GM12878 (cell line): ENCODE data around the gene KIAA0319L. TPM values are rescaled to one million over a fixed set of nuclear protein-coding genes. Genes with fewer than 3 reads are reported as not detected.

ENCODE experiments used
- ATAC-seq: fragments of 200-7000 bp; cut with Tn5 transposase; 3 replicates; pipeline ENCODE4 v1.9.1; 2020; ENCODE audit warnings: mild to moderate bottlenecking, moderate library complexity
- BruUV-seq: library from RNA; stranded (reverse); fragments of 400-500 nt; replicated peaks from 2 replicates; lab custom pipeline; 2021; lab: Mats Ljungman, UMichigan
- CTCF ChIA-PET: fragments of 300-600 bp; sonication (Branson Sonifier 250); formaldehyde crosslinking; extraction: SDS; loops from one replicate; lab custom pipeline; 2021; ENCODE audit warnings: inconsistent platforms; lab: Yijun Ruan, JAX
- POLR2A ChIA-PET: fragments of 350-600 bp; formaldehyde crosslinking; extraction: SDS; loops from one replicate; lab custom pipeline; 2021; ENCODE audit warnings: inconsistent platforms; lab: Charles Lee
- RAD21 ChIA-PET: fragments of 300-600 bp; sonication (Branson Sonifier 250); formaldehyde crosslinking; loops from one replicate; lab custom pipeline; 2023; ENCODE audit warnings: antibody characterized with exemption; ENCODE audit not compliant: unreplicated experiment; lab: Charles Lee
- SMC1A ChIA-PET: fragments of 300-600 bp; sonication (Branson Sonifier 250); formaldehyde crosslinking; loops from one replicate; lab custom pipeline; 2023; ENCODE audit not compliant: unreplicated experiment, uncharacterized antibody; lab: Charles Lee
- DNase-seq: peaks from one replicate; pipeline ENCODE4 v3.0.0-alpha.2; 2011; ENCODE audit warnings: low read depth, low spot score
- FAIRE-seq: peaks from 3 replicates; lab custom pipeline; 2011; peaks lifted over from hg19 to GRCh38; lab: Jason Lieb, UNC
- H2AFZ ChIP-seq: 2 replicates; pipeline ENCODE4 v1.6.0; 2011; ENCODE audit warnings: low read depth, low read length, control low read depth; ENCODE audit not compliant: control insufficient read depth
- H3K27ac ChIP-seq: 2 replicates; pipeline ENCODE4 v1.5.1; 2011; ENCODE audit warnings: control low read depth; ENCODE audit not compliant: control insufficient read depth, insufficient read depth
- H3K27me3 ChIP-seq, 2 experiments: replicated peaks in 1 of 2; 2 replicates each; pipeline versions ENCODE4 v1.6.0 to v1.6.1; 2011; ENCODE audit warnings: low read length in 1 of 2; ENCODE audit not compliant: control insufficient read depth in 2 of 2, insufficient read depth in 2 of 2
- H3K36me3 ChIP-seq, 2 experiments: 2 replicates each; pipeline ENCODE4 v1.5.1; 2011; ENCODE audit warnings: low read length in 1 of 2; ENCODE audit not compliant: control insufficient read depth in 2 of 2, insufficient read depth in 2 of 2
- H3K4me1 ChIP-seq: 2 replicates; pipeline ENCODE4 v1.6.1; 2011; ENCODE audit warnings: mild to moderate bottlenecking, low read length, moderate library complexity, mixed read lengths; ENCODE audit not compliant: control insufficient read depth, insufficient read depth
- H3K4me2 ChIP-seq: 2 replicates; pipeline ENCODE4 v1.6.0; 2011; ENCODE audit warnings: control low read depth; ENCODE audit not compliant: control insufficient read depth, insufficient read depth
- H3K4me3 ChIP-seq: fragments of 200-600 bp; sonication (generic); 2 replicates; pipeline ENCODE4 v1.5.1; 2016
- H3K79me2 ChIP-seq: 2 replicates; pipeline ENCODE4 v1.6.0; 2011; ENCODE audit warnings: low read length; ENCODE audit not compliant: control insufficient read depth, insufficient read depth
- H3K9ac ChIP-seq: 2 replicates; pipeline ENCODE4 v1.8.0; 2011; ENCODE audit warnings: low read length, control low read depth, mixed read lengths; ENCODE audit not compliant: control insufficient read depth, insufficient read depth
- H3K9me3 ChIP-seq: replicated peaks from 3 replicates; pipeline ENCODE4 v1.5.1; 2011; ENCODE audit warnings: mild to moderate bottlenecking, low read length; ENCODE audit not compliant: control insufficient read depth, insufficient read depth
- H4K20me1 ChIP-seq: 2 replicates; pipeline ENCODE4 v1.6.0; 2011; ENCODE audit not compliant: control insufficient read depth, insufficient read depth
- BACH1 ChIP-seq: fragments of 450-650 bp; IDR thresholded peaks from 2 replicates; pipeline ENCODE4 v1.6.1; 2017; ENCODE audit warnings: mild to moderate bottlenecking, borderline replicate concordance
- BCL11A ChIP-seq: IDR thresholded peaks from 2 replicates; pipeline ENCODE4 v1.6.1; 2011; ENCODE audit warnings: low read depth, low read length
- PKNOX1 ChIP-seq: fragments of 450-650 bp; IDR thresholded peaks from 2 replicates; pipeline ENCODE4 v1.6.1; 2016; ENCODE audit warnings: mild to moderate bottlenecking
- POLR2A ChIP-seq: IDR thresholded peaks from 2 replicates; pipeline ENCODE4 v1.6.1; 2011; ENCODE audit warnings: low read depth, mild to moderate bottlenecking, low read length
- POU2F2 ChIP-seq: IDR thresholded peaks from 3 replicates; pipeline ENCODE4 v1.6.1; 2011; ENCODE audit warnings: low read depth, mild to moderate bottlenecking, low read length, borderline replicate concordance
- RAD51 ChIP-seq: fragments of 450-650 bp; IDR thresholded peaks from 2 replicates; pipeline ENCODE4 v1.6.1; 2016; ENCODE audit warnings: moderate library complexity, mild to moderate bottlenecking, inconsistent platforms
- SREBF1 ChIP-seq: IDR thresholded peaks from 2 replicates; pipeline ENCODE4 v1.6.1; 2012; ENCODE audit warnings: mild to moderate bottlenecking, low read length
- SUZ12 ChIP-seq: fragments of 200-600 bp; sonication (generic); IDR thresholded peaks from one replicate; pipeline ENCODE4 v1.6.1; 2018; ENCODE audit warnings: antibody characterized with exemption, mild to moderate bottlenecking; ENCODE audit not compliant: unreplicated experiment
- ZBED1 ChIP-seq: IDR thresholded peaks from 2 replicates; pipeline ENCODE4 v1.6.1; 2016; ENCODE audit warnings: borderline replicate concordance
- ZNF687 ChIP-seq: fragments of 450-650 bp; IDR thresholded peaks from 2 replicates; pipeline ENCODE4 v1.6.1; 2017; ENCODE audit warnings: mild to moderate bottlenecking, moderate library complexity
- ZZZ3 ChIP-seq: IDR thresholded peaks from 2 replicates; pipeline ENCODE4 v1.6.1; 2011; ENCODE audit warnings: low read depth; ENCODE audit not compliant: control insufficient read depth, insufficient read length
- WGBS: methylation state at CpG from one replicate; pipeline ENCODE4 v1.1.6; 2016; ENCODE audit warnings: low lambda C conversion rate; ENCODE audit not compliant: insufficient replicate concordance, insufficient coverage; ENCODE audit errors: missing lambda C conversion rate; 5-methylcytosine and 5-hydroxymethylcytosine counted together
- in situ Hi-C: fragments of 300-500 bp; cut with MboI; formaldehyde crosslinking; loops from 9 replicates; pipeline ENCODE4 v1.14.3; 2018; ENCODE audit warnings: mixed read lengths
- intact Hi-C: fragments of 100-400 bp; cut with micrococcal nuclease; formaldehyde crosslinking; loops from one replicate; pipeline ENCODE4 v1.14.2; 2022; ENCODE audit not compliant: unreplicated experiment
- polyA plus RNA-seq, 11 experiments: library from polyadenylated mRNA; depleted of rRNA in 4 of 11; unstranded in 6 of 11; stranded (reverse) in 5 of 11; fragments of >200 nt; fragmentation: Nextera tagmentation in 4 of 11; fragmentation: Illumina TruSeq in 1 of 11; extraction: Ambion mirVana in 4 of 11; extraction: Trizol in 1 of 11; gene quantifications; 1 replicate in 1 of 11; 2 replicates in 10 of 11; pipeline versions ENCODE4 v1.2.1 to v1.2.3, GENCODE V29; 2011 to 2016; ENCODE audit warnings: inconsistent platforms in 2 of 11, missing spikeins in 2 of 11, low read depth in 1 of 11
- total RNA-seq, 4 experiments: library from RNA; depleted of rRNA in 3 of 4; stranded (reverse); fragments of >200 nt in 3 of 4; fragmentation: Illumina TruSeq in 1 of 4; extraction: Trizol in 1 of 4; gene quantifications; 2 replicates each; pipeline versions ENCODE4 v1.2.1 to v1.2.3, GENCODE V29; 2013 to 2021

The KIAA0319L gene
- total and polyA plus RNA-seq, 10 of the 15 experiments (the other 5 are each of a cell fraction or from before 2014, with no cell fraction given), result 2.6 to 57.8 (median 25.4) TPM

GRCh38 chr1:35461966-35462651, 95.1 kb downstream of the KIAA0319L start:
- CTCF ChIA-PET, result interaction anchor here (1.0 to 1.9 kb wide), 3 partner anchors 10 to 76 kb away, joined by 3 to 8 read pairs (median 4); no protein-coding TSS in a partner anchor
- Histone ChIP-seq H3K79me2 (no peaks in the 10 kb centered on the region), H3K4me1 (peaks cover 16% of the 10 kb centered on the region), H3K4me3 (no peak overlapping the region), H3K9ac (no peak overlapping the region; the same call in 1 of the 2 replicates), H4K20me1 (no peaks in the 10 kb centered on the region), H3K27me3 (no peaks in the 10 kb centered on the region), H3K9me3 (peaks cover 17% of the 10 kb centered on the region), H2AFZ (no peak overlapping the region), H3K36me3 (peaks cover 6 to 11% of the 10 kb centered on the region in 2 experiments; a peak in 3 of 4 replicates), H3K27ac (peak overlapping the region; percentile 69), H3K4me2 (peak overlapping the region; percentile 28; the same call in 1 of the 2 replicates)
- ATAC-seq, result peak; percentile 90
- TF ChIP-seq RAD51 (no peak), ZNF687 (peak; percentile 49; the same call in 1 of the 2 replicates), ZBED1 (no peak), PKNOX1 (peak; percentile 75), SUZ12 (no peak), BCL11A (no peak), SREBF1 (no peak), POLR2A (no peak), POU2F2 (peak; percentile 77; the same call in 1 of the 3 replicates), ZZZ3 (no peak), BACH1 (no peak)
- RAD21 ChIA-PET, result interaction anchor here (0.8 to 2.2 kb wide), 3 partner anchors 11 to 77 kb away, joined by 3 to 7 read pairs (median 3); no protein-coding TSS in a partner anchor
- FAIRE-seq, result peak; percentile 73
- POLR2A ChIA-PET, result interaction anchor here (0.7 to 1.0 kb wide), 2 partner anchors 44 to 77 kb away, joined by 3 to 4 read pairs; no protein-coding TSS in a partner anchor
- no TSS peak for BruUV-seq
- intact Hi-C loops, result no loop called here
- WGBS, result 3% methylated on average over 5 of the region's 5 CpGs
- peak; percentile 59 for DNase-seq
- SMC1A ChIA-PET, result interaction anchor here (1.3 to 1.4 kb wide), 2 partner anchors 44 to 78 kb away, joined by 4 read pairs; no protein-coding TSS in a partner anchor
- in situ Hi-C loops, result no loop called here
